ENCODE results near the gene CYTH3. TPM values are rescaled to one million over a fixed set of nuclear protein-coding genes. Genes with fewer than 3 reads are reported as not detected.
"Not testable (repeated sequence)": the region's sequence is repeated elsewhere in the genome, so short reads cannot be mapped to it uniquely, and the experiment has no call there.

Gene CYTH3
- total RNA-seq, 3 donors from 2014 or later (not counting 1 experiment from before 2014, with no cell fraction given): 7.7 to 42.6 (median 13.6) TPM

- H3K27me3 Mint-ChIP-seq (ENCODE audit: low read depth in 2 of 2): no peaks in the 10 kb centered on the region
- no peak overlapping the region for H3K27ac ChIP-seq (ENCODE audit: low read length)
- H3K4me1 ChIP-seq (ENCODE audit: control insufficient read depth, insufficient read depth, low read length): no peaks in the 10 kb centered on the region
- H3K4me3 ChIP-seq (ENCODE audit: low read length): no peak overlapping the region
- no peak overlapping the region for H3K27ac Mint-ChIP-seq
- ATAC-seq (no peak), DNase-seq (no peak)
- H3K9me3 ChIP-seq (ENCODE audit: control insufficient read depth, insufficient read depth, low read length): no peaks in the 10 kb centered on the region
- no peaks in the 10 kb centered on the region for H3K4me1 Mint-ChIP-seq
- 78% methylated on average over 20 of the region's 20 CpGs for WGBS (ENCODE audit: insufficient coverage)
- H3K27me3 ChIP-seq (ENCODE audit: control insufficient read depth, insufficient read depth, low read length): no peaks in the 10 kb centered on the region
- intact Hi-C loops (cut with micrococcal nuclease): no loop called here
- H3K36me3 ChIP-seq (ENCODE audit: control insufficient read depth, insufficient read depth, low read length): no peaks in the 10 kb centered on the region
- no peak overlapping the region for H3K4me3 Mint-ChIP-seq
- H3K9me3 Mint-ChIP-seq: no peaks in the 10 kb centered on the region
- no peak for TF ChIP-seq CTCF (IDR thresholded peaks at IDR 0.05)
- H3K36me3 Mint-ChIP-seq: no peaks in the 10 kb centered on the region
Measured at GRCh38 chr7:6284461-6285360, 12.3 kb upstream of the CYTH3 start.

- Histone ChIP-seq H3K27ac (ENCODE audit: low read length) (no peak overlapping the region), H3K4me3 (ENCODE audit: low read length) (no peak overlapping the region), H3K4me1 (ENCODE audit: control insufficient read depth, insufficient read depth, low read length) (no peaks in the 10 kb centered on the region), H3K9me3 (ENCODE audit: control insufficient read depth, insufficient read depth, low read length) (no peaks in the 10 kb centered on the region), H3K27me3 (ENCODE audit: control insufficient read depth, insufficient read depth, low read length) (no peaks in the 10 kb centered on the region), H3K36me3 (ENCODE audit: control insufficient read depth, insufficient read depth, low read length) (no peaks in the 10 kb centered on the region)
- Mint-ChIP-seq H3K36me3 (no peaks in the 10 kb centered on the region), H3K27me3 (ENCODE audit: low read depth in 2 of 2) (no peaks in the 10 kb centered on the region), H3K27ac (no peak overlapping the region), H3K4me3 (no peak overlapping the region), H3K9me3 (no peaks in the 10 kb centered on the region), H3K4me1 (no peaks in the 10 kb centered on the region)
- DNase-seq (no peak), ATAC-seq (no peak)
- no peak for TF ChIP-seq CTCF (IDR thresholded peaks at IDR 0.05)
- intact Hi-C loops (cut with micrococcal nuclease): no loop called here
- WGBS (ENCODE audit: insufficient coverage): 72% methylated on average over 7 of the region's 7 CpGs
Measured at GRCh38 chr7:6284055-6284400, 11.6 kb upstream of the CYTH3 start.

GRCh38 chr7:6283391-6284054 is 11.1 kb upstream of the CYTH3 start:
- H3K27ac Mint-ChIP-seq; ATAC-seq; H3K27me3 ChIP-seq (ENCODE audit: control insufficient read depth, insufficient read depth, low read length); H3K9me3 Mint-ChIP-seq; H3K4me3 Mint-ChIP-seq; H3K36me3 ChIP-seq (ENCODE audit: control insufficient read depth, insufficient read depth, low read length); H3K36me3 Mint-ChIP-seq; H3K27me3 Mint-ChIP-seq (ENCODE audit: low read depth in 2 of 2); H3K4me3 ChIP-seq (ENCODE audit: low read length); DNase-seq; H3K27ac ChIP-seq (ENCODE audit: low read length); H3K4me1 Mint-ChIP-seq; intact Hi-C loops (cut with micrococcal nuclease); H3K4me1 ChIP-seq (ENCODE audit: control insufficient read depth, insufficient read depth, low read length); H3K9me3 ChIP-seq (ENCODE audit: control insufficient read depth, insufficient read depth, low read length): not testable (repeated sequence)
- 92% methylated on average over 9 of the region's 9 CpGs for WGBS (ENCODE audit: insufficient coverage)

- 94% methylated on average over 5 of the region's 5 CpGs for WGBS (ENCODE audit: insufficient coverage)
- no peaks in the 10 kb centered on the region for H3K27me3 Mint-ChIP-seq (ENCODE audit: low read depth in 2 of 2)
- H3K36me3 Mint-ChIP-seq: no peaks in the 10 kb centered on the region
- no peaks in the 10 kb centered on the region for H3K27me3 ChIP-seq (ENCODE audit: control insufficient read depth, insufficient read depth, low read length)
- H3K4me1 Mint-ChIP-seq: no peaks in the 10 kb centered on the region
- no peak overlapping the region for H3K4me3 ChIP-seq (ENCODE audit: low read length)
- no peak overlapping the region for H3K27ac Mint-ChIP-seq
- DNase-seq: no peak
- no peaks in the 10 kb centered on the region for H3K9me3 Mint-ChIP-seq
- ATAC-seq: no peak
- H3K9me3 ChIP-seq (ENCODE audit: control insufficient read depth, insufficient read depth, low read length): no peaks in the 10 kb centered on the region
- no peaks in the 10 kb centered on the region for H3K4me1 ChIP-seq (ENCODE audit: control insufficient read depth, insufficient read depth, low read length)
- no peak overlapping the region for H3K27ac ChIP-seq (ENCODE audit: low read length)
- H3K36me3 ChIP-seq (ENCODE audit: control insufficient read depth, insufficient read depth, low read length): no peaks in the 10 kb centered on the region
- TF ChIP-seq CTCF (IDR thresholded peaks at IDR 0.05): no peak
- intact Hi-C loops (cut with micrococcal nuclease): no loop called here
- H3K4me3 Mint-ChIP-seq: no peak overlapping the region
Measured at GRCh38 chr7:6279937-6280336, 7.5 kb upstream of the CYTH3 start.
